GM19372 (cell line): ENCODE data around the gene ZDHHC7.

Experiments used
- ATAC-seq: cut with Tn5 transposase; IDR thresholded peaks from one replicate; pipeline ENCODE4 v1.9.1; 2021; ENCODE audit warnings: mild to moderate bottlenecking, low read depth, moderate library complexity; ENCODE audit not compliant: unreplicated experiment

ZDHHC7 gene

GRCh38 chr16:84925092-84925772 is 86.1 kb downstream of the ZDHHC7 start:
- no peak for ATAC-seq

GRCh38 chr16:84924331-84925091 is 86.8 kb downstream of the ZDHHC7 start:
- ATAC-seq: no peak
